ENCODE data around the gene ATOSB.
A peak's percentile ranks its signal among the peaks of the same experiment; 100 is the strongest.
"Not testable (repeated sequence)": the region's sequence is repeated elsewhere in the genome, so short reads cannot be mapped to it uniquely, and the experiment has no call there.

ATOSB gene

GRCh38 chr9:35115680-35116538 is at the start of gene ATOSB:
Gene ATOSB (minus strand): TSS chr9:35115862. CDS start chr9:35108274, 7,588 bp downstream.
- DNase-seq = peak; percentile 46

GRCh38 chr9:35164711-35165110 is 49.0 kb upstream of the ATOSB start:
- DNase-seq = no peak

- DNase-seq = no peak
Measured at GRCh38 chr9:35163413-35163812, 47.8 kb upstream of the ATOSB start.

- DNase-seq = no peak
Measured at GRCh38 chr9:35162605-35163315, 47.1 kb upstream of the ATOSB start.

- DNase-seq = peak; percentile 62
Measured at GRCh38 chr9:35161713-35162604, 46.3 kb upstream of the ATOSB start, which contains the start of gene UNC13B. Gene UNC13B (plus strand): TSS chr9:35162009. CDS start chr9:35162284, 275 bp downstream.

- DNase-seq = no peak
Measured at GRCh38 chr9:35158501-35159280, 43.0 kb upstream of the ATOSB start.

- not testable (repeated sequence) for DNase-seq
Measured at GRCh38 chr9:35157836-35158235, 42.2 kb upstream of the ATOSB start.

- DNase-seq = no peak
Measured at GRCh38 chr9:35156781-35157180, 41.1 kb upstream of the ATOSB start.

GRCh38 chr9:35152926-35153325 is 37.3 kb upstream of the ATOSB start:
- DNase-seq = no peak

GRCh38 chr9:35147941-35148563 is 32.4 kb upstream of the ATOSB start:
- not testable (repeated sequence) for DNase-seq

- no peak for DNase-seq
Measured at GRCh38 chr9:35142037-35142436, 26.4 kb upstream of the ATOSB start.

- DNase-seq = no peak
Measured at GRCh38 chr9:35140093-35140492, 24.4 kb upstream of the ATOSB start.

- DNase-seq = no peak
Measured at GRCh38 chr9:35136866-35137265, 21.2 kb upstream of the ATOSB start.

- no peak for DNase-seq
Measured at GRCh38 chr9:35135988-35136387, 20.3 kb upstream of the ATOSB start.

- no peak for DNase-seq
Measured at GRCh38 chr9:35134920-35135319, 19.3 kb upstream of the ATOSB start.

- peak; percentile 25 for DNase-seq
Measured at GRCh38 chr9:35116898-35117551, 1.4 kb upstream of the ATOSB start.

GRCh38 chr9:35116539-35116897 is 856 bp upstream of the ATOSB start:
- DNase-seq = no peak

- DNase-seq = no peak
Measured at GRCh38 chr9:35114840-35115628, 628 bp downstream of the ATOSB start.

GRCh38 chr9:35114113-35114839 is 1.4 kb downstream of the ATOSB start:
- DNase-seq = peak; percentile 8
